DND-41 (cell line): ENCODE data around the gene IL12RB2.

Source experiments
- EZH2 ChIP-seq: IDR thresholded peaks from 3 replicates; pipeline ENCODE4 v1.6.1; 2012; ENCODE audit warnings: borderline replicate concordance, low read depth, mild to moderate bottlenecking, moderate library complexity, low read length, inconsistent platforms; ENCODE audit not compliant: severe bottlenecking
- TF ChIP-seq, protein P1 (sequence below): IDR thresholded peaks from 2 replicates; pipeline ENCODE4 v1.5.1; 2012; ENCODE audit warnings: borderline replicate concordance, low read length, moderate library complexity, mild to moderate bottlenecking; ENCODE audit not compliant: poor library complexity, severe bottlenecking; ENCODE audit errors: extremely low read depth

DNA sequence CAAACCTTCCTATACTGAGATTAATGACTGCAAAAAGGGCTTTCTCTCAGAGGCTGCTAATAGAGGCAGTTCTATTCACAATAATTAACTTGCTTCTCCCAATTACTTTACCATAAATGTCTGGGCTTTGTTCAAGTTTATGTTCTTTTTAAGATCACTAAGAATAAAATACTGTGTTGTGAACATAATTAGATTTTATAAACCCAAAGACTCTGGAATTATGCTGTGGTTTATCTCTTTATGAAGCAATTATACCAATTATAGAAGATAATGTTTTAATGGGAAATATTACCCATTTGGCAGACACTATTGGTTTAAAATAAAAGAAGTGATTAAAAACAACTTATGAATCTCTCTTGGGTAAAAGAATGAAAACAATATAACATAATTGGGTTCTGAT is 43.5 kb upstream of the IL12RB2 start:
- TF ChIP-seq, protein P1, sequence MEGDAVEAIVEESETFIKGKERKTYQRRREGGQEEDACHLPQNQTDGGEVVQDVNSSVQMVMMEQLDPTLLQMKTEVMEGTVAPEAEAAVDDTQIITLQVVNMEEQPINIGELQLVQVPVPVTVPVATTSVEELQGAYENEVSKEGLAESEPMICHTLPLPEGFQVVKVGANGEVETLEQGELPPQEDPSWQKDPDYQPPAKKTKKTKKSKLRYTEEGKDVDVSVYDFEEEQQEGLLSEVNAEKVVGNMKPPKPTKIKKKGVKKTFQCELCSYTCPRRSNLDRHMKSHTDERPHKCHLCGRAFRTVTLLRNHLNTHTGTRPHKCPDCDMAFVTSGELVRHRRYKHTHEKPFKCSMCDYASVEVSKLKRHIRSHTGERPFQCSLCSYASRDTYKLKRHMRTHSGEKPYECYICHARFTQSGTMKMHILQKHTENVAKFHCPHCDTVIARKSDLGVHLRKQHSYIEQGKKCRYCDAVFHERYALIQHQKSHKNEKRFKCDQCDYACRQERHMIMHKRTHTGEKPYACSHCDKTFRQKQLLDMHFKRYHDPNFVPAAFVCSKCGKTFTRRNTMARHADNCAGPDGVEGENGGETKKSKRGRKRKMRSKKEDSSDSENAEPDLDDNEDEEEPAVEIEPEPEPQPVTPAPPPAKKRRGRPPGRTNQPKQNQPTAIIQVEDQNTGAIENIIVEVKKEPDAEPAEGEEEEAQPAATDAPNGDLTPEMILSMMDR = no peak
- no peak for TF ChIP-seq EZH2
